ENCODE data around the gene YWHAQ.

The YWHAQ gene

GRCh38 chr2:9654452-9655100 lies 23.8 kb upstream of the YWHAQ start:
- no peak for DNase-seq

GRCh38 chr2:9653485-9654271 lies 22.9 kb upstream of the YWHAQ start:
- no peak for DNase-seq

GRCh38 chr2:9652898-9653479 lies 22.2 kb upstream of the YWHAQ start:
- no peak for DNase-seq

GRCh38 chr2:9652267-9652666 lies 21.5 kb upstream of the YWHAQ start:
- no peak for DNase-seq

GRCh38 chr2:9650119-9650821 lies 19.5 kb upstream of the YWHAQ start:
- no peak for DNase-seq

GRCh38 chr2:9649261-9649660 lies 18.5 kb upstream of the YWHAQ start:
- no peak for DNase-seq

GRCh38 chr2:9648821-9649220 lies 18.0 kb upstream of the YWHAQ start:
- DNase-seq: no peak

- no peak for DNase-seq
Observed at GRCh38 chr2:9647884-9648283, 17.1 kb upstream of the YWHAQ start.

GRCh38 chr2:9646196-9647030 lies 15.6 kb upstream of the YWHAQ start:
- no peak for DNase-seq

GRCh38 chr2:9644603-9645002 lies 13.8 kb upstream of the YWHAQ start:
- no peak for DNase-seq

GRCh38 chr2:9644021-9644420 lies 13.2 kb upstream of the YWHAQ start:
- no peak for DNase-seq

GRCh38 chr2:9641641-9642040 lies 10.8 kb upstream of the YWHAQ start:
- DNase-seq: no peak

GRCh38 chr2:9640403-9641104 lies 9.8 kb upstream of the YWHAQ start:
- DNase-seq: no peak

GRCh38 chr2:9639740-9640343 lies 9.0 kb upstream of the YWHAQ start:
- DNase-seq: no peak

- DNase-seq: no peak
Observed at GRCh38 chr2:9639000-9639602, 8.3 kb upstream of the YWHAQ start.

GRCh38 chr2:9638532-9638931 lies 7.7 kb upstream of the YWHAQ start:
- DNase-seq: peak; percentile 70

- DNase-seq: no peak
Observed at GRCh38 chr2:9637330-9637729, 6.5 kb upstream of the YWHAQ start.

GRCh38 chr2:9634133-9634532 lies 3.3 kb upstream of the YWHAQ start:
- no peak for DNase-seq

- no peak for DNase-seq
Observed at GRCh38 chr2:9631878-9632700, 1.3 kb upstream of the YWHAQ start.

- DNase-seq: no peak
Observed at GRCh38 chr2:9631553-9631819, 689 bp upstream of the YWHAQ start.
